Uterus (tissue), 2 donors: ENCODE results near the gene KLHL21.

ENCODE experiments used
- CTCF ChIP-seq, 4 experiments: fragments of 200-600 bp in 2 of 4; fragments of 450-650 bp in 2 of 4; sonication (generic) in 2 of 4; IDR thresholded peaks; one replicate each; pipeline ENCODE4 v1.5.1; 2016 to 2019; ENCODE audit warnings: antibody characterized with exemption in 4 of 4, mild to moderate bottlenecking in 2 of 4, moderate library complexity in 1 of 4
- POLR2A ChIP-seq, 2 donors: fragments of 450-650 bp; IDR thresholded peaks; one replicate each; pipeline ENCODE4 v1.6.1; 2016; ENCODE audit warnings: antibody characterized with exemption in 2 of 2, mild to moderate bottlenecking in 1 of 2, moderate library complexity in 1 of 2

GRCh38 chr1:6554907-6555778 lies 47.5 kb downstream of the KLHL21 start, which contains the start of gene TAS1R1:
- TF ChIP-seq CTCF (IDR thresholded peaks at IDR 0.05) (no peak), POLR2A (IDR thresholded peaks at IDR 0.05) (no peak)
